Loucy (cell line): Measurements from ENCODE around the gene ILKAP.

Source experiments
- CTCF ChIP-seq: fragments of 200-600 bp; sonication (generic); conservative IDR thresholded peaks from 2 replicates; pipeline ENCODE4 v1.5.1; 2014; ENCODE audit warnings: mild to moderate bottlenecking, antibody characterized with exemption, low read length
- EZH2phosphoT487 ChIP-seq: fragments of 200-600 bp; IDR thresholded peaks from 2 replicates; pipeline ENCODE4 v1.6.1; 2018; ENCODE audit warnings: antibody characterized with exemption, mild to moderate bottlenecking, moderate library complexity, borderline replicate concordance

- TF ChIP-seq CTCF (no peak), EZH2phosphoT487 (no peak)
Measured at GRCh38 chr2:238238311-238238765, 34.8 kb upstream of the ILKAP start.
